Measurements from ENCODE around the gene BMF.

- TF ChIP-seq, protein P1, sequence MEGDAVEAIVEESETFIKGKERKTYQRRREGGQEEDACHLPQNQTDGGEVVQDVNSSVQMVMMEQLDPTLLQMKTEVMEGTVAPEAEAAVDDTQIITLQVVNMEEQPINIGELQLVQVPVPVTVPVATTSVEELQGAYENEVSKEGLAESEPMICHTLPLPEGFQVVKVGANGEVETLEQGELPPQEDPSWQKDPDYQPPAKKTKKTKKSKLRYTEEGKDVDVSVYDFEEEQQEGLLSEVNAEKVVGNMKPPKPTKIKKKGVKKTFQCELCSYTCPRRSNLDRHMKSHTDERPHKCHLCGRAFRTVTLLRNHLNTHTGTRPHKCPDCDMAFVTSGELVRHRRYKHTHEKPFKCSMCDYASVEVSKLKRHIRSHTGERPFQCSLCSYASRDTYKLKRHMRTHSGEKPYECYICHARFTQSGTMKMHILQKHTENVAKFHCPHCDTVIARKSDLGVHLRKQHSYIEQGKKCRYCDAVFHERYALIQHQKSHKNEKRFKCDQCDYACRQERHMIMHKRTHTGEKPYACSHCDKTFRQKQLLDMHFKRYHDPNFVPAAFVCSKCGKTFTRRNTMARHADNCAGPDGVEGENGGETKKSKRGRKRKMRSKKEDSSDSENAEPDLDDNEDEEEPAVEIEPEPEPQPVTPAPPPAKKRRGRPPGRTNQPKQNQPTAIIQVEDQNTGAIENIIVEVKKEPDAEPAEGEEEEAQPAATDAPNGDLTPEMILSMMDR (IDR thresholded peaks at IDR 0.05; ENCODE audit: insufficient read depth, low read length, poor library complexity, severe bottlenecking): no peak
- TF ChIP-seq EZH2phosphoT487 (conservative IDR thresholded peaks at IDR 0.05; ENCODE audit: low read length): no peak
These were observed 42.8 kb upstream of the BMF start for GRCh38 chr15:40151499-40151898.

All from SU-DHL-6 (cell line).